CD4-positive, alpha-beta memory T cell (primary cell): Measurements from ENCODE around the gene FERMT3. TPM values are rescaled to one million over a fixed set of nuclear protein-coding genes. Genes with fewer than 3 reads are reported as not detected.

Experiments
- CTCF ChIA-PET: fragments of 350-600 bp; sonication (Branson Sonifier 250); formaldehyde crosslinking; loops from one replicate; lab custom pipeline; 2021; ENCODE audit warnings: inconsistent platforms; ENCODE audit not compliant: partially characterized antibody; lab: Charles Lee
- POLR2A ChIA-PET: fragments of 350-600 bp; sonication (Branson Sonifier 250); formaldehyde crosslinking; loops from one replicate; lab custom pipeline; 2021; ENCODE audit not compliant: partially characterized antibody; lab: Charles Lee
- DNase-seq, 5 donors: peaks; one replicate each; pipeline versions ENCODE4 v3.0.0 to v3.0.0-alpha.2; 2020 to 2022; ENCODE audit warnings: mixed read lengths in 1 of 5
- H3K27ac ChIP-seq: one replicate; pipeline ENCODE4 v1.7.0; 2013; ENCODE audit warnings: low read depth, low read length
- H3K27me3 ChIP-seq: 2 replicates; pipeline ENCODE4 v1.7.0; 2013; ENCODE audit warnings: mild to moderate bottlenecking, low read length, moderate library complexity; ENCODE audit not compliant: insufficient read depth
- H3K36me3 ChIP-seq: 2 replicates; pipeline ENCODE4 v1.7.0; 2013; ENCODE audit warnings: mild to moderate bottlenecking, low read length, moderate library complexity; ENCODE audit not compliant: insufficient read depth
- H3K4me1 ChIP-seq: 2 replicates; pipeline ENCODE4 v1.7.0; 2013; ENCODE audit warnings: mild to moderate bottlenecking, low read length, moderate library complexity; ENCODE audit not compliant: insufficient read depth
- H3K4me3 ChIP-seq, 2 donors: one replicate each; pipeline ENCODE4 v1.7.0; 2013; ENCODE audit warnings: low read length in 2 of 2, mild to moderate bottlenecking in 1 of 2
- H3K9me3 ChIP-seq, 2 donors: one replicate each; pipeline ENCODE4 v1.7.0; 2013; ENCODE audit warnings: low read length in 2 of 2, control low read depth in 1 of 2; ENCODE audit not compliant: control insufficient read depth in 1 of 2
- H3K27ac Mint-ChIP-seq, 7 donors: one replicate each; pipeline ENCODE4 v1.8.0; 2020 to 2021; ENCODE audit warnings: mixed read lengths in 7 of 7, mild to moderate bottlenecking in 6 of 7, inconsistent platforms in 3 of 7, moderate library complexity in 3 of 7
- H3K27me3 Mint-ChIP-seq, 2 donors: one replicate each; pipeline ENCODE4 v1.8.0; 2020 to 2021; ENCODE audit warnings: mixed read lengths in 2 of 2
- H3K36me3 Mint-ChIP-seq, 2 donors: one replicate each; pipeline ENCODE4 v1.8.0; 2020 to 2021; ENCODE audit warnings: mixed read lengths in 2 of 2, inconsistent platforms in 1 of 2, mild to moderate bottlenecking in 1 of 2
- H3K4me1 Mint-ChIP-seq, 4 donors: one replicate each; pipeline ENCODE4 v1.8.0; 2020 to 2021; ENCODE audit warnings: mixed read lengths in 4 of 4, mild to moderate bottlenecking in 1 of 4
- H3K4me3 Mint-ChIP-seq, 8 donors: one replicate each; pipeline ENCODE4 v1.8.0; 2020 to 2021; ENCODE audit warnings: mixed read lengths in 8 of 8, mild to moderate bottlenecking in 7 of 8, moderate library complexity in 6 of 8, inconsistent platforms in 3 of 8
- H3K9me3 Mint-ChIP-seq, 8 donors: one replicate each; pipeline ENCODE4 v1.8.0; 2020 to 2021; ENCODE audit warnings: mixed read lengths in 8 of 8, mild to moderate bottlenecking in 5 of 8, inconsistent platforms in 3 of 8, moderate library complexity in 1 of 8
- intact Hi-C: fragments of 100-400 bp; cut with micrococcal nuclease; formaldehyde crosslinking; loops from one replicate; pipeline ENCODE4 v1.15.1; 2023
- polyA plus RNA-seq, 2 donors: library from polyadenylated mRNA; unstranded; fragments of 300-500 nt; fragmentation: Illumina TruSeq; gene quantifications; one replicate each; pipeline ENCODE4 v1.2.3, GENCODE V29; 2021
- total RNA-seq, 2 experiments: library from RNA; stranded (reverse); gene quantifications; one replicate each; pipeline ENCODE4 v1.2.3, GENCODE V29; 2021

Gene FERMT3
- total and polyA plus RNA-seq, 4 experiments from 2014 or later, result 149 to 202 (median 175) TPM

DNA sequence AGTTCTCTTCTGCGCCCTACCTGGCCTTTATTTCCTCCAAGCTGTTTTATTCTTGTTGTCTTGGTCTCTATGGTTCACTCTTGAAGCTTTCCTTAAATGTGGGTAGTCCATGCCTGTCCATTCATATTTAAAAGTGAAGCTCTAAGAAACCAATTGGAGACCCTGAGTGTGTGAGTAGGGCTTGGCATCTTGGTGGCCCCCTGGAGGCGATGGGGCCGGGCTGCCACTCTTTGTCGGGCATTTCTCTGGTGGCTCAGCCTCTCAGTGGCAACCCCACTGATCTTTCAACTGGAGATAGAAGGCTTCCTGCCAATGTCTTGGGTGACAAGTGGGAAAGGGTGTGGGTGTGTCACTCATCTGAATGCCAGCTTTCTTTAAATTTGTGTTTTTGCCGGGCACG, 10.4 kb downstream of the FERMT3 start:
- Mint-ChIP-seq H3K4me3 (no peak overlapping the region), H3K27ac (peak overlapping the region in 2 of 7 donors; percentile 8 to 38), H3K36me3 (peaks cover 18 to 42% of the 10 kb centered on the region in 2 donors), H3K9me3 (no peaks in the 10 kb centered on the region), H3K27me3 (no peaks in the 10 kb centered on the region), H3K4me1 (peaks cover 11 to 12% (median 11%) of the 10 kb centered on the region in 4 donors)
- POLR2A ChIA-PET, result interaction anchor here (0.7 to 38.9 kb wide), 4 partner anchors 7 to 68 kb away, joined by 4 to 937 read pairs (median 472); partner anchors contain the start of genes BAD, DNAJC4, FERMT3 and FKBP2
- no peak for DNase-seq
- Histone ChIP-seq H3K27me3 (no peaks in the 10 kb centered on the region), H3K9me3 (no peaks in the 10 kb centered on the region), H3K36me3 (peaks cover 43% of the 10 kb centered on the region), H3K27ac (no peak overlapping the region), H3K4me1 (no peaks in the 10 kb centered on the region), H3K4me3 (no peak overlapping the region)
- intact Hi-C loops, result no loop called here
- CTCF ChIA-PET, result interaction anchor here (0.6 to 18.8 kb wide), 3 partner anchors 10 to 268 kb away, joined by 3 to 207 read pairs (median 3); partner anchors contain the start of gene FERMT3

DNA sequence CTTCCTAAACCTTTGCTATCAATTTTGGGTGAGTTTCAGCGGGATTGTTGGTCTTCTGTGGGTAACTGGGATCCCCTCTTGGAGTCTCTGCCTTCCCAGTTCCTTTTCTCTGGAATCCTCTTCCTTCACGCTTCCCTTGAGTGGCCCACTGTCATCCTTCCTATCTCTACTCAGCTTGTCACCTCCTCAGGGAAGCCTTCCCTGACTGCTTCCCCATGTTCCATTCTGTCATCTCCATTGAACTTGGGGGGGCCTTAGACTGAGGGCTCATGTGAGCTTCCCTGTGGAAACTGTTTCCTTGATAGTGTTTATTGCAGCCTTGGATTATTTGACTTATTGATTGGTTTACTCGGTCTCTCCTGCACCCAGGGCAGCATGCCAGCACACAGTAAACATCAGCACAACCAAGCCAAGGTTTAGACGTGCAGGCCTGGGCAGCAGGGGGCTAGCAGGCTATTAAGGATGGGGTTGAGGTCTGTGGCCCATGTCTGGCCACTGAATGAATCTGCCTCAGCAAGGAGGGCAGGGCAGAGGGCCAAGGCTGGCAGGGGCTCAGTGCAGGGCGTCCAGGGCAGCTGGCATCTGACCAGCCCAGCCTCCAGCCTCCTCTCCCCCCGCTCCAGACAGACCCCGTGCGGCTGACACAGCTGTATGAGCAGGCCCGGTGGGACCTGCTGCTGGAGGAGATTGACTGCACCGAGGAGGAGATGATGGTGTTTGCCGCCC, 12.3 kb downstream of the FERMT3 start:
- H3K36me3 ChIP-seq, result peaks cover 45% of the 10 kb centered on the region
- intact Hi-C loops, result no loop called here
- ChIA-PET POLR2A (interaction anchor here (1.1 to 38.9 kb wide), 4 partner anchors 9 to 52 kb away, joined by 3 to 937 read pairs (median 470); partner anchors contain the start of genes DNAJC4, FERMT3, FKBP2 and NUDT22), CTCF (interaction anchor here (18.8 kb wide), 1 partner anchor 12 kb away, joined by 207 read pairs; the partner anchor contains the start of gene FERMT3)
- H3K4me1 ChIP-seq, result no peaks in the 10 kb centered on the region
- Mint-ChIP-seq H3K27me3 (no peaks in the 10 kb centered on the region), H3K36me3 (peaks cover 10 to 40% of the 10 kb centered on the region in 2 donors), H3K4me3 (no peak overlapping the region), H3K4me1 (peaks cover 2 to 7% (median 5%) of the 10 kb centered on the region in 4 donors), H3K9me3 (no peaks in the 10 kb centered on the region), H3K27ac (peak overlapping the region in 4 of 7 donors; percentile 59 to 75 (median 67))
- H3K4me3 ChIP-seq, result no peak overlapping the region
- no peak for DNase-seq
- H3K27ac ChIP-seq, result peak overlapping the region; percentile 19
- H3K27me3 ChIP-seq, result no peaks in the 10 kb centered on the region
- H3K9me3 ChIP-seq, result no peaks in the 10 kb centered on the region

- CTCF ChIA-PET, result interaction anchor here (1.0 to 18.8 kb wide), 2 partner anchors 13 to 82 kb away, joined by 3 to 207 read pairs; partner anchors contain the start of gene FERMT3
- H3K4me1 Mint-ChIP-seq, result peaks cover 3 to 6% (median 4%) of the 10 kb centered on the region in 4 donors
- Histone ChIP-seq H3K27ac (peak overlapping the region; percentile 19), H3K4me1 (no peaks in the 10 kb centered on the region), H3K4me3 (no peak overlapping the region), H3K27me3 (no peaks in the 10 kb centered on the region), H3K9me3 (no peaks in the 10 kb centered on the region), H3K36me3 (peaks cover 42% of the 10 kb centered on the region)
- intact Hi-C loops, result no loop called here
- peaks cover 10 to 38% of the 10 kb centered on the region in 2 donors for H3K36me3 Mint-ChIP-seq
- no peak overlapping the region for H3K4me3 Mint-ChIP-seq
- no peaks in the 10 kb centered on the region for H3K27me3 Mint-ChIP-seq
- peak overlapping the region in 1 of 7 donors; percentile 29 for H3K27ac Mint-ChIP-seq
- DNase-seq, result no peak
- no peaks in the 10 kb centered on the region for H3K9me3 Mint-ChIP-seq
- POLR2A ChIA-PET, result interaction anchor here (1.1 to 38.9 kb wide), 4 partner anchors 10 to 51 kb away, joined by 3 to 937 read pairs (median 470); partner anchors contain the start of genes DNAJC4, FERMT3, FKBP2 and NUDT22
Observed at GRCh38 chr11:64219354-64219684, 12.8 kb downstream of the FERMT3 start.

DNA sequence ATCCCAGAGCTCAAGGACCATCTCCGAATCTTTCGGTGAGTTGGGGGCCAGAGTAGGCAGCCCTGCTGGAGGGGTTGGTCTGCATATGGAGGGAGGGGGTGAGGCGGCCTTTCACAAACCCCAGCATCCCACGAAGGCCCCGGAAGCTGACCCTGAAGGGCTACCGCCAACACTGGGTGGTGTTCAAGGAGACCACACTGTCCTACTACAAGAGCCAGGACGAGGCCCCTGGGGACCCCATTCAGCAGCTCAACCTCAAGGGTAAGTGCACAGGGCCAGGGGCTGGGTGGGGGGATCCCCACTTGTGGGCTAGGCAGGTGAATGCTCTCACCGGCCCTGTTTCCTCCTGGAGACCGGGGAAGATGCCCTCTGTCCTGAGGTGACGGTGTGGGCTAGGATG, 13.2 kb downstream of the FERMT3 start:
- Histone ChIP-seq H3K27me3 (no peaks in the 10 kb centered on the region), H3K36me3 (peaks cover 42% of the 10 kb centered on the region), H3K4me3 (no peak overlapping the region), H3K27ac (peak overlapping the region; percentile 19), H3K4me1 (peaks cover 1% of the 10 kb centered on the region), H3K9me3 (no peaks in the 10 kb centered on the region)
- ChIA-PET POLR2A (interaction anchor here (1.1 to 38.9 kb wide), 4 partner anchors 10 to 51 kb away, joined by 3 to 937 read pairs (median 470); partner anchors contain the start of genes DNAJC4, FERMT3, FKBP2 and NUDT22), CTCF (interaction anchor here (1.0 to 18.8 kb wide), 2 partner anchors 13 to 82 kb away, joined by 3 to 207 read pairs; partner anchors contain the start of gene FERMT3)
- intact Hi-C loops, result no loop called here
- Mint-ChIP-seq H3K36me3 (peaks cover 10 to 35% of the 10 kb centered on the region in 2 donors), H3K27me3 (no peaks in the 10 kb centered on the region), H3K27ac (no peak overlapping the region), H3K4me1 (peaks cover 4 to 7% (median 5%) of the 10 kb centered on the region in 4 donors), H3K9me3 (no peaks in the 10 kb centered on the region), H3K4me3 (no peak overlapping the region)
- no peak for DNase-seq

- Mint-ChIP-seq H3K4me1 (peaks cover 4 to 13% (median 5%) of the 10 kb centered on the region in 4 donors), H3K9me3 (no peaks in the 10 kb centered on the region), H3K27ac (peak overlapping the region in 1 of 7 donors; percentile 55), H3K36me3 (peaks cover 5 to 30% of the 10 kb centered on the region in 2 donors), H3K4me3 (no peak overlapping the region), H3K27me3 (no peaks in the 10 kb centered on the region)
- ChIA-PET POLR2A (interaction anchor here (22.7 to 38.9 kb wide), 2 partner anchors 11 to 13 kb away, joined by 937 read pairs; partner anchors contain the start of genes DNAJC4, FERMT3, FKBP2 and NUDT22), CTCF (interaction anchor here (1.0 to 18.8 kb wide), 2 partner anchors 14 to 81 kb away, joined by 3 to 207 read pairs; partner anchors contain the start of gene FERMT3)
- Histone ChIP-seq H3K4me3 (no peak overlapping the region), H3K4me1 (peaks cover 6% of the 10 kb centered on the region), H3K36me3 (peaks cover 42% of the 10 kb centered on the region), H3K27me3 (no peaks in the 10 kb centered on the region), H3K27ac (no peak overlapping the region), H3K9me3 (no peaks in the 10 kb centered on the region)
- DNase-seq, result no peak
- intact Hi-C loops, result no loop called here
Observed at GRCh38 chr11:64220271-64220670, 13.8 kb downstream of the FERMT3 start.

DNA sequence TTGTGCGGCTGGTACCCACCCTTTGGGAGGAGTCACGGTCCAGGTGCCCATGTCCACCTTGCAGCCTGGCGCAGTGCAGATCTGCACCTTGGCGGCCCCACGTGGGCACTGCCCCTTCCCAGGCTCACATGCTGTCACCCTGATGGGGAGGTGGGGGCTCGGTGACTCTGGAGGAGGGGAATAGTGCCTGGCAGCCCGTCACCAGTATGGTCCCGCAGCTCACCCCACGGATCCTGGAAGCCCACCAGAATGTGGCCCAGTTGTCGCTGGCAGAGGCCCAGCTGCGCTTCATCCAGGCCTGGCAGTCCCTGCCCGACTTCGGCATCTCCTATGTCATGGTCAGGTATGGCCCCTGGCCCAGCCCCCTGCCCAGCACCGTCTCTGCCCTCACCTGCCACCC, 14.3 kb downstream of the FERMT3 start:
- ChIA-PET CTCF (interaction anchor here (18.8 kb wide), 1 partner anchor 14 kb away, joined by 207 read pairs; the partner anchor contains the start of gene FERMT3), POLR2A (interaction anchor here (7.1 to 38.9 kb wide), 3 partner anchors 11 to 19 kb away, joined by 200 to 937 read pairs (median 937); partner anchors contain the start of genes DNAJC4, FERMT3, FKBP2 and NUDT22)
- Mint-ChIP-seq H3K36me3 (peaks cover 5 to 29% of the 10 kb centered on the region in 2 donors), H3K27me3 (no peaks in the 10 kb centered on the region), H3K27ac (no peak overlapping the region), H3K4me1 (peaks cover 5 to 18% (median 7%) of the 10 kb centered on the region in 4 donors), H3K4me3 (no peak overlapping the region), H3K9me3 (no peaks in the 10 kb centered on the region)
- Histone ChIP-seq H3K4me1 (peaks cover 12% of the 10 kb centered on the region), H3K9me3 (no peaks in the 10 kb centered on the region), H3K4me3 (no peak overlapping the region), H3K27me3 (no peaks in the 10 kb centered on the region), H3K36me3 (peaks cover 42% of the 10 kb centered on the region), H3K27ac (no peak overlapping the region)
- intact Hi-C loops, result no loop called here
- DNase-seq, result no peak
